Measurements from ENCODE around the gene ADAMTS17.

The ADAMTS17 gene

DNA sequence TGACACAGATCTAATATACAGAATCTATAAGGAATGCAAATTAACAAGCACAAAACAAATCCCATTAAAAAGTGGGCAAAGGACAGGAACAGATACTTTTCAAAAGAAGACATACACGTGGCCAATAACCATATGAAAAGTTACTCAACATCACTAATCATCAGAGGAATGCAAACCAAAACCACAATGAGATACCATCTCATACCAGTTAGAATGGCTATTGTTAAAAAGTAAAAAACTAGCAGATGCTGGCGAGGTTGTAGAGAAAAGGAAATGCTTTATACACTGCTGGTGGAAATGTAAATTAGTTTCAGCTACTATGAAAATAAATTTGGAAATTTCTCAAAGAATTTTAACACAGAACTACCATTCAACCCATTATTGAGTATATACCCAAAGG lies 50.7 kb downstream of the ADAMTS17 start:
- no peak overlapping the region for H3K4me3 ChIP-seq (ENCODE audit: low read length, poor library complexity, severe bottlenecking)
- no peaks in the 10 kb centered on the region for H4K20me1 ChIP-seq (ENCODE audit: insufficient read depth, low read length, poor library complexity, severe bottlenecking)
- H3K79me2 ChIP-seq (ENCODE audit: insufficient read depth, low read length) = no peaks in the 10 kb centered on the region
- peaks cover 5% of the 10 kb centered on the region; the same call in 1 of the 2 replicates for H3F3A ChIP-seq (ENCODE audit: low read depth)
- peaks cover 31% of the 10 kb centered on the region for H3K4me1 ChIP-seq (ENCODE audit: insufficient read depth, low read length, poor library complexity, severe bottlenecking)
- no peaks in the 10 kb centered on the region for H3K27me3 ChIP-seq (ENCODE audit: insufficient read depth, low read length, poor library complexity, severe bottlenecking)
- H3K4me2 ChIP-seq (ENCODE audit: low read depth, low read length, poor library complexity, severe bottlenecking) = peak overlapping the region; percentile 54
- H3K36me3 ChIP-seq (ENCODE audit: insufficient read depth, low read length) = no peaks in the 10 kb centered on the region
- H3K9me3 ChIP-seq (ENCODE audit: insufficient read depth, low read depth, low read length) = no peaks in the 10 kb centered on the region; the same call in 1 of the 2 replicates
- no peaks in the 10 kb centered on the region for H3K9me2 ChIP-seq (replicated peaks; ENCODE audit: low read depth, low read length)
- no peak overlapping the region for H3K9ac ChIP-seq (ENCODE audit: low read depth, low read length, poor library complexity, severe bottlenecking)
- no peak overlapping the region for H2AFZ ChIP-seq (ENCODE audit: low read length)
- no peak for TF ChIP-seq EZH2phosphoT487 (IDR thresholded peaks at IDR 0.05; ENCODE audit: borderline replicate concordance)
- TF ChIP-seq, protein P1, sequence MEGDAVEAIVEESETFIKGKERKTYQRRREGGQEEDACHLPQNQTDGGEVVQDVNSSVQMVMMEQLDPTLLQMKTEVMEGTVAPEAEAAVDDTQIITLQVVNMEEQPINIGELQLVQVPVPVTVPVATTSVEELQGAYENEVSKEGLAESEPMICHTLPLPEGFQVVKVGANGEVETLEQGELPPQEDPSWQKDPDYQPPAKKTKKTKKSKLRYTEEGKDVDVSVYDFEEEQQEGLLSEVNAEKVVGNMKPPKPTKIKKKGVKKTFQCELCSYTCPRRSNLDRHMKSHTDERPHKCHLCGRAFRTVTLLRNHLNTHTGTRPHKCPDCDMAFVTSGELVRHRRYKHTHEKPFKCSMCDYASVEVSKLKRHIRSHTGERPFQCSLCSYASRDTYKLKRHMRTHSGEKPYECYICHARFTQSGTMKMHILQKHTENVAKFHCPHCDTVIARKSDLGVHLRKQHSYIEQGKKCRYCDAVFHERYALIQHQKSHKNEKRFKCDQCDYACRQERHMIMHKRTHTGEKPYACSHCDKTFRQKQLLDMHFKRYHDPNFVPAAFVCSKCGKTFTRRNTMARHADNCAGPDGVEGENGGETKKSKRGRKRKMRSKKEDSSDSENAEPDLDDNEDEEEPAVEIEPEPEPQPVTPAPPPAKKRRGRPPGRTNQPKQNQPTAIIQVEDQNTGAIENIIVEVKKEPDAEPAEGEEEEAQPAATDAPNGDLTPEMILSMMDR (conservative IDR thresholded peaks at IDR 0.05; ENCODE audit: low read length) = no peak

DNA sequence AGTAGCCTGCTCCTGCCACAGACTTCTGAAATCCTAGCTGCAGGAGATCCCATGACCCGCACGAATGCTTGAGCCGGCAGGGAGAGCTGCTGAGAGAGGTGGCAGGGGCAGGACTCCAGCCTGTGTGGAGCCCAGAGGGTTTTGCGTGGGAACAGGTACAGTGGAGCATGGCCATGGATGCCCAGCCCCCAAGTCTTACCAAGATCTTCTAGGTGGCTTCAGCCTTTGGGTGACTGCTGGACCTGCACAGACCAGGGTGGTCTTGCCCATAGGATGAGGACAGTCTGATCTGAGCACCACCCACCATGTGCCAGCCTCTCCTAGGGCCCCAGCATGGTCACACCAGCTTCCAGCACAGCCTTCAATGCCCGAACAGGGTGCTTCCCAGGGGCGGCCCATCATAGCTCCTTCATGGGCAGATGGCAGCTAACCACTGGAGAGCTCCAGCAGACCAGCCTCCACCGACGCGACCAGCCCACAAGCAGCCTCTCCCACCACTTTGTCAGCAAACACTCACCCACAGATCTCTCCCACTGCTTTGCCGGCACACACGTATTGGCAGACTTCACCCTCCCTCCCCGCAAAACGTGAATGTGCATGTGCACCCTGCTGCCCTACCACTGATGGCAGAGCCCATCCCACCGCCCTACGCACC lies 56.0 kb downstream of the ADAMTS17 start:
- H2AFZ ChIP-seq (ENCODE audit: low read length) = no peak overlapping the region
- no peaks in the 10 kb centered on the region; the same call in 1 of the 2 replicates for H3K9me3 ChIP-seq (ENCODE audit: insufficient read depth, low read depth, low read length)
- H3K9ac ChIP-seq (ENCODE audit: low read depth, low read length, poor library complexity, severe bottlenecking) = no peak overlapping the region
- no peak overlapping the region for H3K4me2 ChIP-seq (ENCODE audit: low read depth, low read length, poor library complexity, severe bottlenecking)
- H3K27me3 ChIP-seq (ENCODE audit: insufficient read depth, low read length, poor library complexity, severe bottlenecking) = no peaks in the 10 kb centered on the region
- H4K20me1 ChIP-seq (ENCODE audit: insufficient read depth, low read length, poor library complexity, severe bottlenecking) = no peaks in the 10 kb centered on the region
- TF ChIP-seq, protein P1 (conservative IDR thresholded peaks at IDR 0.05; ENCODE audit: low read length) = no peak
- no peaks in the 10 kb centered on the region for H3K36me3 ChIP-seq (ENCODE audit: insufficient read depth, low read length)
- no peak overlapping the region for H3K4me3 ChIP-seq (ENCODE audit: low read length, poor library complexity, severe bottlenecking)
- H3K4me1 ChIP-seq (ENCODE audit: insufficient read depth, low read length, poor library complexity, severe bottlenecking) = peaks cover 13% of the 10 kb centered on the region
- H3K9me2 ChIP-seq (replicated peaks; ENCODE audit: low read depth, low read length) = no peaks in the 10 kb centered on the region
- no peaks in the 10 kb centered on the region for H3F3A ChIP-seq (ENCODE audit: low read depth)
- no peaks in the 10 kb centered on the region for H3K79me2 ChIP-seq (ENCODE audit: insufficient read depth, low read length)

DNA sequence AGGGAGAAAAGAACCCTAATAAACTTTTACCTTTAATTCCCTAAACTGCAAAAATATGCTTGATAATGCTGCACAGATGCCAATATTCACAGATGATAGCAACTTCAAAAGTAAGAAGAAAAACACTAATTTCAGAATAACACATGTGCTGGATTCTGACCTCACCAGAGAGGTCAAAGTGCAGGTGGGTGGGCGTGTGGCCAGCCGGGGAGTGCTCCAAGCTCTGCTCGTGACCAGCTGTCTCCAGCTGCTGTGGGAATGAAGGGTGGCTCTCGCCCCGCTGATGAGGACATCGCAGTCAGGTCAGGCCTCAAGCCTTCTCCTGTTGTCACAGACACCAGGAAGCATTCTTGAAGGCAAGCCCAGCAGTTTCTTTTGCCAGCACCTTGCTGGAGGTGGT lies 57.1 kb downstream of the ADAMTS17 start:
- Histone ChIP-seq H3K27me3 (ENCODE audit: insufficient read depth, low read length, poor library complexity, severe bottlenecking) (no peaks in the 10 kb centered on the region), H3K4me2 (ENCODE audit: low read depth, low read length, poor library complexity, severe bottlenecking) (no peak overlapping the region), H3K9me2 (replicated peaks; ENCODE audit: low read depth, low read length) (no peaks in the 10 kb centered on the region), H4K20me1 (ENCODE audit: insufficient read depth, low read length, poor library complexity, severe bottlenecking) (no peaks in the 10 kb centered on the region), H3K9ac (ENCODE audit: low read depth, low read length, poor library complexity, severe bottlenecking) (no peak overlapping the region), H3K36me3 (ENCODE audit: insufficient read depth, low read length) (no peaks in the 10 kb centered on the region), H3K9me3 (ENCODE audit: insufficient read depth, low read depth, low read length) (no peaks in the 10 kb centered on the region; the same call in 1 of the 2 replicates), H3K79me2 (ENCODE audit: insufficient read depth, low read length) (no peaks in the 10 kb centered on the region), H3K4me3 (ENCODE audit: low read length, poor library complexity, severe bottlenecking) (no peak overlapping the region), H3F3A (ENCODE audit: low read depth) (no peaks in the 10 kb centered on the region), H3K4me1 (ENCODE audit: insufficient read depth, low read length, poor library complexity, severe bottlenecking) (peaks cover 3% of the 10 kb centered on the region), H2AFZ (ENCODE audit: low read length) (no peak overlapping the region)
- TF ChIP-seq EZH2phosphoT487 (IDR thresholded peaks at IDR 0.05; ENCODE audit: borderline replicate concordance) = no peak

DNA sequence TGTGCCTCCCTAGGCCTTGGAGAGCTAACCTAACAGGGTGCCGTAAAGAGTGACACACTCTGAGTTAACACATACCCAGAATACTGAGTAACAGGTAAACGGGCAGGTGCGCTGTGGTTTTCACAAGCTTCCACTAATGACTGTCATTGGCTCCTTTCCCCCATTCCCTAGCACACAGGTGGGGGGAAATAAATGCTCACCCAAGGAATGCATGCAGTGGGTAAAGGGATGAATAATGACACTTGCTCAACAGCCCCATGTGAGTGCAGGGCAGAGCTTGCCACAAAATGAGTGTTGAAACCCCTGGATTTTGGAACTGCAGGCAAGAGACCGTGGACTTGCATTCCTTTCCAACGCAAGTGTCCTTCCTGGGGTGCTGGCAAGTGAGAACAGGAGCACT lies 57.6 kb downstream of the ADAMTS17 start:
- Histone ChIP-seq H3F3A (ENCODE audit: low read depth) (no peaks in the 10 kb centered on the region), H2AFZ (ENCODE audit: low read length) (no peak overlapping the region), H3K36me3 (ENCODE audit: insufficient read depth, low read length) (no peaks in the 10 kb centered on the region), H3K9me2 (replicated peaks; ENCODE audit: low read depth, low read length) (no peaks in the 10 kb centered on the region), H3K4me3 (ENCODE audit: low read length, poor library complexity, severe bottlenecking) (no peak overlapping the region), H4K20me1 (ENCODE audit: insufficient read depth, low read length, poor library complexity, severe bottlenecking) (no peaks in the 10 kb centered on the region), H3K9me3 (ENCODE audit: insufficient read depth, low read depth, low read length) (no peaks in the 10 kb centered on the region; the same call in 1 of the 2 replicates), H3K9ac (ENCODE audit: low read depth, low read length, poor library complexity, severe bottlenecking) (no peak overlapping the region), H3K4me2 (ENCODE audit: low read depth, low read length, poor library complexity, severe bottlenecking) (no peak overlapping the region), H3K4me1 (ENCODE audit: insufficient read depth, low read length, poor library complexity, severe bottlenecking) (no peaks in the 10 kb centered on the region), H3K27me3 (ENCODE audit: insufficient read depth, low read length, poor library complexity, severe bottlenecking) (no peaks in the 10 kb centered on the region), H3K79me2 (ENCODE audit: insufficient read depth, low read length) (no peaks in the 10 kb centered on the region)
- TF ChIP-seq, protein P1 (conservative IDR thresholded peaks at IDR 0.05; ENCODE audit: low read length) = no peak
- no peak for TF ChIP-seq EZH2phosphoT487 (IDR thresholded peaks at IDR 0.05; ENCODE audit: borderline replicate concordance)
